GM11168 (cell line): Measurements from ENCODE around the gene PSMD13.

Experiments
- in situ Hi-C: fragments of 300-500 bp; cut with MboI; formaldehyde crosslinking; loops from one replicate; pipeline ENCODE4 v1.12.0; 2022; ENCODE audit warnings: low sequenced_read_pairs; ENCODE audit not compliant: unreplicated experiment

PSMD13 gene

DNA sequence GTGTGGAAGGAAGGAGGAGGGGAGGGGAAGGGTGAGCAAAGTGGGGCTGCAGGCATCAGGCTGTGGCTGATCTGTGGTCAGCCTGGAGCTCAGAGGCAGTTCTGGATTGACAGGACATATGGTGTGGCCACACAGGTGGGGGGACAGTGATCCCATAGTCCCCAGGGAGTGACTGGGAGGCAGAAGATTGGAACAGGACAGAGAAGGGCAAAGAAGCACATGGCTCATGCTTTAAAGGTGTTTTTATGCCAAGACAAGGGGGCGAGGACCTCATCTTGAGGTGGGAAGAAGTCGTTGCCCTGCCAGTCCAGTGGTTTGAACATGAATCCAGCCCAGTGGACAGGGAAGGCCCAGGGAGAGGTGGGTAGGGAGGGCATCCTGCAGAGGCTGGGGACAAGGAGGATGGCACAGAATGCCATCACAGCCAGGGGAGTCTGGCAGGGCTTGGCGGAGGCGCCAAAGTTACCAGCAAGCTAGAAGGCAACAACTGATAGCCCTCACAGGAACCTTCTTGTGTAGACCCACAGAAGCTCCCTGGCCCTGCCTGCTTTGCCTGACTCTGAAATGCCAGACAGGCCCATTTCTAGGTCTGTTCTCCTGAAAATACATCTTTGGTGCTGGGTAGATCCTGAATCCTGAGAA, 32.7 kb upstream of the PSMD13 start:
- in situ Hi-C loops: no loop called here

DNA sequence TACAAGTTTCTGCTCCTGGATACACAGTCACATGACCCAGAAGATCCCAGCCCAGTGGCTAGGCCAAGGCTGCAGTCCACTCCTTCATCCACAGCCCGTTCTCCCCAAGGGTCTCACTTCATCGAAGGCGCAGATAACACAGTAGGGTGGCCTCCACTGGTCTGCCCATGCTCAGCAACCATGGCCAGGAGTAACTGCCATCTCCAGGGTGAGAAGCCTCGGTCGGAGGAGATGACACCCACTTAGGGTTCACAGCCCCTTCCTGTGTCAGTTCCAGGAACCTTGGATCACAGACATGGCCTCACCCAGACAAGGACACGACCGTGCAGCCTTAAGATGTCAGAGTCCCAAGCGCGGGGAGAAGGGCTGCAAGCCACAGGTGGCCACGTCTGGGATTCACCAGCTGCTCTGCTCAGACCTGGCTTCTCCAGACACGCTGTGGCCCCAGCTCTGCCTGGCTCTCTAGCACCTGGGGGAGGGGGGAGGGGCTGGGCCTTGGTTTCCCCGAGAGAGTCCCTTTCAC, 32.1 kb upstream of the PSMD13 start:
- in situ Hi-C loops: loop anchor here (5.0 kb wide), 1 partner anchor 153 kb away; no protein-coding TSS in a partner anchor

DNA sequence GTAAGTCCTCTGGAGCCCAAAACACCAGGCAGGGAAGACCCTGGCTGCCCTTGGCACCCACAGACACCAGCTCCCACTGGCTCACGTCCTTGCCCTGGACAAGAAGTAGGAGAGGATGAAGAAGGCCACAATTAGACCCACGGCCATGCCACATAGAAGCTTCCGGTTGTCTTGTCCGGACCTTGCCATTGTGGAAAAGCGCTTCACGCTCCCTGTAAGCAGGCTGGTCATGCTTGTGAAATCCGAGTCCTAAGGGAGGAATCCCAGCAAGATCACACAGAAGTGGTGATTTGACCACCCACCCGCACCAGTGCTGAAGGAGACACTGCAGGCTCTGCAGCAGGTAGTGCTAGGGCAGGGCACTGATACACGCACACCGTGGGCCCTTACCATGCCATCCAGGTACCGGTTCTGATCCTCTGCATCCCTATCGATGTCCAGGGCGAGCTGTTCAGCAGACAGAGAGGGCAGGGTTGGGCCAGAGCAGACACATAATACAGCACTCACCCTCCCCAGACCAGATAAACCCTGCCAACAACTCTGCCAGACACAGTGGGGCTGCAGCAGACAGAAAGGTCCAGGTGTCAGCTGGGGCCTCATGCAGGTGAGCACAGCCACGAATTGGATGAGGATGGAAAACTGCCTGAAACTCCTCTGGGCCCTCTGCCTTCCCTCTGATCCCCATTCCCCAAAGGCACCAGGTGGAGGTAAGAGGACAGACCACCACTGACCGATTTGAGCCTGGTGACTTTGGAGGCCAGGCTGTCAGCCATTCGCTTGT, 31.4 kb upstream of the PSMD13 start:
- in situ Hi-C loops: loop anchor here (5.0 kb wide), 1 partner anchor 152 kb away; no protein-coding TSS in a partner anchor

DNA sequence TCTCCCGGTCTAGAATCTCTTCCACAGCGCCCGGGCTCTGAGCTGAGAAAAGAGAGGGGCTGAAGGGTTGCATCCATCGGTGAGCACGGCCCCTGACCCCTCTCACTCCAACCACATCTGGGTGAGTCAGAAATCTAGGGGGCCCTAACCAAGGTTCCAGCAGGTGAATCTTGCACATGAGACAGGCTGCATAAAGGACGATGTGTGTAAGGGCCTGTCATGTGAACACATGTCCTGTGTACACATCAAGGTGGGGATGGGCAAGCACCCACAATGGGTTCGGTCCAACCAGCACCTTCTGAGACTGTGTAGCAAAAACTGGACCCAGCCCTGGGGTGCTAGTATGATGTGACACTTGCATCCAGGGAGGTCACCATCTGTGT, 30.8 kb upstream of the PSMD13 start:
- in situ Hi-C loops: loop anchor here (5.0 kb wide), 1 partner anchor 151 kb away; no protein-coding TSS in a partner anchor

DNA sequence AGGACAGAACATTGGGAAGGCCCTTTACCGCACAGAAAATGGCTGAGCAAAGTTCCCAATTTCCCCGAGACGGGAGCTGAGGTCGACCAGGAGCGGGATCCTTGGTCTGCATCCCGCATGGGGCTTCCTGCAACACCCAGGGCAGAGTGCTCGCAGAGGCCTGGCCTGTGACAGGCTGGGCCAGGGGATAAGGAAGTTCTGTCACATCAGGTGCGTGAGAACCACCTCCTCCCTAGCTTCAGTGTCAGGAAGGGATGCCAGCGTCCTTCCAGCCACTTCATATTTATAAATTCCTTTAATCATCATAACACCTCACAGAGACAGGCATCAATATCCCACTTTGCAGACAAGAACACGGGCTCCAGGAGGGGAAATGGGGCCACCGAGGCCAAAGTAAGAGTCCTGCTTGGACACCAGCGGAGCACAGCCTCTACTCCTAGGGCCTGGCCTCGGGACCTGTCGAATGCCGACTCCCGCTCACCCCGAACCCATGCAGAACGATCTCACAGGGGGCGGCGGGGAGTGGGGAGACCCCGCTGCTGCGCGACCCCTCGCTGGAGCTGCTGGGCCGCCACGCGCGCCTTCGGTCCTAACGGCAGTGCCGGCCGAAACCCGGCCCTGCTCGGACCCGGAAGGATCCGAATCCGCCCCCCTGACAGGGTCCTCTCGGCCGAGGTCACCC, 30.1 kb upstream of the PSMD13 start:
- in situ Hi-C loops: loop anchor here (5.0 kb wide), 1 partner anchor 151 kb away; no protein-coding TSS in a partner anchor

DNA sequence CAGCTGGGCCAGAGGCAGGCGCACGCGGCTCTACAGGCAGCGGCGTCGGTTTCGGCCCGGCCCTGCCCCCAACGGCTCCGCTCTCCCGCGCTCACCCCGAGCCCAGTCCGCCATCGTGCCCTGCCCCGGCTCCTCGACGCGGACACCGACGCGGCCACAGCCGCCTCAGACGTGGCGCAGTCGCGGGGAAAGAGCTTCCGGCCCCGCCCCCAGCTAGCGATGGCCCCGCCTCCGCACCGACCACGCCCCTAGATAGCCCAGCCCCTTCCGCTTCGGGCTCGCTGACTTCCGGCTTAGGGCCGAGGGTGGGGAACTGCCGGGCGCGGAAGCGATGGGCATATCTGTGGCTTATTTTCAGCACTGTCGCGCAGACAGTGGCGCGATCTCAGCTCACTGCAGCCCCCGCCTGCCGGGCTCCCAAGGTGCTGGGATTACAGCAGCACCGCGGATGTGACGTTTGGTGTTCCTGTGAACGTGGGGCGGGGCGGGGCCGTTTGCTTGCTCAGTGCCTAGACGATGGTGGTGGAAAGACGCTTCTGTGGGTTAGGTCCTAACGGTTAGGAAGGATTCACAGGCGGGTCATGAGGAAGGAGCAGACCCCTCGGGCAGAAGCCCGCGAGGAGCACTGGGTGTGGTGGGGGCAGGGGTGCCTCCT, 29.4 kb upstream of the PSMD13 start, which contains the start of the genes BET1L and RIC8A:
Gene BET1L (minus strand): TSS at position 192 of the 655 bp plus-strand sequence. CDS start 78 bp downstream, at position 114.
Gene RIC8A (plus strand): TSS at position 501 of the 655 bp plus-strand sequence. CDS start 1,147 bp downstream, outside the sequence.
- in situ Hi-C loops: loop anchor here (5.0 kb wide), 1 partner anchor 150 kb away; no protein-coding TSS in a partner anchor

DNA sequence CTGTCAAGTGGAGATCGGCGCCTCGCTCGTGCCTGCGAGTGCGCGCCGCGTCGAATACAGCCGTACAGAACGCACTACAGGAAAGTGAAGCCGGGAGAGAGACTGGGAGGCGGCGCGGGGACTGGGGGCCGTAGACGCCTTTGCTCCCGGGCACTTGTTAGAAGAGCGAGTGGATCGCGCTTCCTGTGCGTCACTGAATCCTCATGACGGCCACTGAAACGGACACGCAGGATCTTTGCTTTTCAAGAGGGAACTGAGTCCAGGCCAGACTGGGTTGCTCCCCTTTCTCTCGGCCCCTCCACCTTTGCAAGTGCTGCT, 29.0 kb upstream of the PSMD13 start:
- in situ Hi-C loops: loop anchor here (5.0 kb wide), 1 partner anchor 149 kb away; no protein-coding TSS in a partner anchor

DNA sequence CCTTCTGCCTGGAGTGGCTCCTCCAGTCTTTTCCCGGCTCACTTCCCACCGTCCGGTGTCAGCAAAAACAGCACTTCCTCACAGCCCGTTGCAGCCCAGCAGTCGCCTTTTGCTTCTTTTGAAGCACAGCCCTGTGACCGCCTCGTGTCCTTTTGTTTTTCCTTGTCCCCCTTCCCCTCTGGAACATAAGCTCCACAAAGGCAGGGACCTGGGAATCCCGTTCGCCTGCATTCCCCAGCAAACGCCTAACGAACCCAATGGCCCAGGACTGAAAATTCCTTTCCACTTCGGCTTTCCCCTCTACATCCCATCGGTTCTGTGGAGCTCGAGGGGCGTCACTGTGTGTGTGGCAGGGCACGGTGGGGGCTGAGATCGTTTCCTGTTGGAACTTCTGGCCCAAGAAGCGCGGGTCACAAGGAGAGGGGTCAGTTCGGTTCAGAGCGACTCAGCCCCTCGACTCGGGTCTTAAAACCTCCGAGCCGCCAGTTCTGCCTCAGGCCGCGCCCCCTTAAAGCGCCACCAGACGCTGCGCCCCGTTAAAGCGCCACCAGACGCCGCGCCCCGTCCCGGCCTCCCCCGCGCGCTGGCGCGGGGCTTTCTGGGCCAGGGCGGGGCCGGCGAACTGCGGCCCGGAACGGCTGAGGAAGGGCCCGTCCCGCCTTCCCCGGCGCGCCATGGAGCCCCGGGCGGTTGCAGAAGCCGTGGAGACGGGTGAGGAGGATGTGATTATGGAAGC, 28.4 kb upstream of the PSMD13 start:
- in situ Hi-C loops: loop anchor here (5.0 kb wide), 1 partner anchor 149 kb away; no protein-coding TSS in a partner anchor

DNA sequence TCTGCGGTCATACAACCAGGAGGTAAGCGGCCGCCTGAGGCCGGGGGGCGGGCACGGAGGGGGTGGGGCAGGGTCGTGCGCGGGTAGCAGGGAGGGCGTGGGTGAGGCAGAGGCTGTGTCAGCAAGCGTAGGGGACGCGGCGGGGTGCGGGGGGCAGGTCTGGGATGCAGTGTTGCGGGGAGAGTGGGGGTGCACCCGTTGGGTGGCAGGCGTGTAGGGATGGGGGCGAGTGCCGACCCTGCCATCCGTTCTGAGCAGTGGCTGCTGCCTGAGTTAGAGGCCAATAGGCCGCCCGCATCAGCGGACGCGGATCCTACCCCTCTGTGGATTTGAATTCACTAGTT, 27.9 kb upstream of the PSMD13 start:
- in situ Hi-C loops: loop anchor here (5.0 kb wide), 1 partner anchor 148 kb away; no protein-coding TSS in a partner anchor

DNA sequence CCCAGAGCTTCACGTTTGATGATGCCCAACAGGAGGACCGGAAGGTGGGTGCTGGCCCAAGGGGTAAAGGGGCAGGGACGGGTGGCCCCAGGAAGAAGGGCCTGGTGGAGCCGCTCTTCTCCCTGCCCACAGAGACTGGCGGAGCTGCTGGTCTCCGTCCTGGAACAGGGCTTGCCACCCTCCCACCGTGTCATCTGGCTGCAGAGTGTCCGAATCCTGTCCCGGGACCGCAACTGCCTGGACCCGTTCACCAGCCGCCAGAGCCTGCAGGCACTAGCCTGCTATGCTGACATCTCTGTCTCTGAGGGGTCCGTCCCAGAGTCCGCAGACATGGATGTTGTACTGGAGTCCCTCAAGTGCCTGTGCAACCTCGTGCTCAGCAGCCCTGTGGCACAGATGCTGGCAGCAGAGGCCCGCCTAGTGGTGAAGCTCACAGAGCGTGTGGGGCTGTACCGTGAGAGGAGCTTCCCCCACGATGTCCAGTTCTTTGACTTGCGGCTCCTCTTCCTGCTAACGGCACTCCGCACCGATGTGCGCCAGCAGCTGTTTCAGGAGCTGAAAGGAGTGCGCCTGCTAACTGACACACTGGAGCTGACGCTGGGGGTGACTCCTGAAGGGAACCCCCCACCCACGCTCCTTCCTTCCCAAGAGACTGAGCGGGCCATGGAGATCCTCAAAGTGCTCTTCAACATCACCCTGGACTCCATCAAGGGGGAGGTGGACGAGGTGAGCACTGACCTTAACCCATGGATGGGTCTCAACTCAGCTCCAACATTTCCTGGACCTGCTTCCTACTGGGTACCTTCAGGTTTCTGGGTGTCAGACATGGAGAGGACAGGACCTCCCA, 27.3 kb upstream of the PSMD13 start:
- in situ Hi-C loops: loop anchor here (5.0 to 10.0 kb wide), 2 partner anchors 148 to 555 kb away; no protein-coding TSS in a partner anchor

DNA sequence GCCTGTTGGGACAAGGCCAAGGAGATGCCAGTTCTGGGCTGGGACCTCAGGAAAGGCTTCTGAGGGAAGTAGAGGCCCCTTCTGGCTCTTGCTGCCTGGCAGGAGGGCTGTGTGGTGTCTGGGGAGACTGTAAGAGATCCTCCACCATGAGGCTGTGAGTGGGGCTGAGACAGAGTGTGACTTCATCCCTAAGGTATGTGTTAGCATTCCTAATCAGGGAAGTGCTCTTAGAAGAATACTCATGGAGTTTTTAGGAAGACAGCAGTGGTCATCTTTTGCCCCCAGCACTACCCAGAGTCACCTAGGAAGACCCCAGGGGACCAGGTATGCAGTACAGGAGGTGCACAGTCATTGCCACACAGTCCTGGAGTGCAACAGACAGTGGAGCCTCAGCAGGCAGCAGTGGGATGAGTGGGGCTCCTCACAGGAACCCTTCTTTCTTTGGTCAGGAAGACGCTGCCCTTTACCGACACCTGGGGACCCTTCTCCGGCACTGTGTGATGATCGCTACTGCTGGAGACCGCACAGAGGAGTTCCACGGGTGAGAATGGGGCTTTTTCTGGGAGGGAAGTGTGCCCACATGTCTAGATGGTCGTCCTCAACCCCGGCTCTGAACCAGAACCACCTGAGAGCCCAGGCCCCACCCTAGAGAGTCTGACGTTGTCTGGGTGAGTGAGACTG, 26.5 kb upstream of the PSMD13 start:
- in situ Hi-C loops: loop anchor here (10.0 kb wide), 1 partner anchor 555 kb away; no protein-coding TSS in a partner anchor

DNA sequence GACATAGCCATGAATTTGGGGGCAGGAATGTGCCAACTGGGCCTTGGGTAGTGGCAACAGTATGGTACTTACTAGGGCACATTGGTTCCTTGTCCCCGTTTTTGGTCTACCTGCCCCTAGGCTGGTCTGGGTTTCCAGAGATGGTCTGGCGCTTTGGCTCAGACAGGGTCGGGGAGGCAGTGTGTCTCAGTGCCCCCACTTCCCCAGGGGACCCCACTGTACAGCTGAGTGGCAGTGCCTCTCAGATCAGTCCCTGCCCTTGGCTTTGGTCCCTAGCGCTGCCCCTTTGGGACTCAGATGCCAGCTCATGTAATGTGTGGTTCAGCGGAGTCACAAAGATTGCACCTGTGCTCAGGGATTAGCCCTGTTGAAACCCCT, 26.0 kb upstream of the PSMD13 start:
- in situ Hi-C loops: loop anchor here (10.0 kb wide), 1 partner anchor 554 kb away; no protein-coding TSS in a partner anchor

DNA sequence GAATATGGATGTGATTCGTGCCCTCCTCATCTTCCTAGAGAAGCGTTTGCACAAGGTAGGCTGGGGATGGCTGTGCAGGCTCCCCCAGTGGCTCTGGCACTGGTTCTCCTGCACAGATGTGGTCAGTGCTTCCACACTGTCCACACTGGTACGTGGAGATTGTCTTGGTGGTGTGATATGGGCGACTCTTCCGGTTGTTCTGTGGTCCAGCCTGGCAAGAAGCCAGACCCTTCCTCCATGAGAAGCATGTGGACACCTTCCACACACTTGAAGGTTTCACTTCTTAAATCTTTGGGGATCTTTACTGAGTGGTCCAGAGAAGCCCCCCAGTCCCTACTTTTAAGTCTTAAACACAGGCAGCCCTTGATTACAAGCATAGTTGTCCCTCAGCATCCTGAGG, 25.5 kb upstream of the PSMD13 start:
- in situ Hi-C loops: loop anchor here (10.0 kb wide), 1 partner anchor 554 kb away; no protein-coding TSS in a partner anchor

DNA sequence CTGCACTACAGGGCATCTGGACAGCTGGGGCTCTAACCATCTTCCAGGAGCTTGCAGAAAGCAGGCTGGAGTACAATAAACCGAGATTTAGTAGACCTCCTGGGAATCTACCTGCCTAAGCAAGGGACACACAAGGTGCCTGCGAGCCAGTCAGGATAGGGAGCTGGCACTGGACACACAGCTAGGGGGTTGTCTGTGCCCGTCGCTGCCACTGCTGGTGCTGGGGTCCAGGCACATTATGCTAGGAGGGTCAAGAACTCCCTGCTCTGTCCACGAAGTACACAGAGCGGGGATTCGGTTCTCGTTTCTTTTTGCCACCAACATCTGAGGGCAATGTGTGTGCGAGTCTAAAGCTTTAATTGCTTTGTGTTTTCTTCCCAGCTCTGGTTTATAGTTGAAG, 25.0 kb upstream of the PSMD13 start:
- in situ Hi-C loops: loop anchor here (10.0 kb wide), 1 partner anchor 553 kb away; no protein-coding TSS in a partner anchor

DNA sequence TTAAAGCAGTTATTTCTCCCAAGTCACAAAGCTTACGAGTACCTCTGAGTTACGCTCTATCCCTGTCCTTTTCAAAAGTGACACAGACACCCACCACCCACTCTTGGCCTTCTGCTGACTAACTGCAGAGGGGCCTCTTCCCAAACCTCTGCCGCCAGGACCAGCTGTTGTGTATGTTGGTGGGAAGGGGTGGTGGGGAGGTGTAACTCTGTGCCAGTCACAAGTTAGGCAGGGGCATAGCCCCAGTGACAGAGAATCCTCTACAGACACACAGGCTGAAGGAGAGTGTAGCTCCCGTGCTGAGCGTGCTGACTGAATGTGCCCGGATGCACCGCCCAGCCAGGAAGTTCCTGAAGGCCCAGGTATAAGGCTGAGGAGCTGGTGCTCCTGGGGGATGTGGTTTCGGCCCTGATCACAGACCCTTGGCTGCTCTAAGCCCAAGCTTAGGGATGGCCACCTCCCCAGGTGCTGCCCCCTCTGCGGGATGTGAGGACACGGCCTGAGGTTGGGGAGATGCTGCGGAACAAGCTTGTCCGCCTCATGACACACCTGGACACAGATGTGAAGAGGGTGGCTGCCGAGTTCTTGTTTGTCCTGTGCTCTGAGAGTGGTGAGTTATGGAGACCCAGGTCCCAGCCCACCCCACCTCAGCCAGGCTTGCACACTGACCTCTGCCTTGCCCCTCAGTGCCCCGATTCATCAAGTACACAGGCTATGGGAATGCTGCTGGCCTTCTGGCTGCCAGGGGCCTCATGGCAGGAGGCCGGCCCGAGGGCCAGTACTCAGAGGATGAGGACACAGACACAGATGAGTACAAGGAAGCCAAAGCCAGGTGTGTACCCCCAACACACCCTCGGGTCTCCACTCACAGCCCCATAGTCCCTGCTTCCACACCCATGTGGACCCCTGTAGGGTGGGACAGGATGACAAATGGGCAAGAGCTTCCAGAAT, 24.4 kb upstream of the PSMD13 start:
- in situ Hi-C loops: loop anchor here (10.0 kb wide), 1 partner anchor 552 kb away; no protein-coding TSS in a partner anchor

DNA sequence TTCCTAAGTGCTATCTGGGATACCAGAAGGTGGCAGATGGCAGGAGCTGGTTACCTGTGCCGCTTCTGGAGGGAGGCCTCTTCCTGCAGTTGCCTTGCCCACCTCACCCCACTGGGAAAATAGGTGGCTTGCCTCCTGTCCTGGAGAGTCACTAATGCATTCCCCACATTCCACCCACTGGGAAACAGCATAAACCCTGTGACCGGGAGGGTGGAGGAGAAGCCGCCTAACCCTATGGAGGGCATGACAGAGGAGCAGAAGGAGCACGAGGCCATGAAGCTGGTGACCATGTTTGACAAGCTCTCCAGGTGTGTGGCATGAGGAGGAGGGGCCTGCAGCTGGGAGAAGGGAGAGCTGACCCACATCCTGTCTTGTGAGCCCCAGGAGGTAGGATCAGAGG, 23.7 kb upstream of the PSMD13 start:
- in situ Hi-C loops: loop anchor here (10.0 kb wide), 1 partner anchor 552 kb away; no protein-coding TSS in a partner anchor
